Right kidney (tissue), 1 donor: ENCODE data around the gene CABLES1.
A peak's percentile ranks its signal among the peaks of the same experiment; 100 is the strongest.

ENCODE experiments used
- DNase-seq: peaks from one replicate; pipeline ENCODE4 v3.0.0-alpha.2; 2016

CABLES1 gene

DNA sequence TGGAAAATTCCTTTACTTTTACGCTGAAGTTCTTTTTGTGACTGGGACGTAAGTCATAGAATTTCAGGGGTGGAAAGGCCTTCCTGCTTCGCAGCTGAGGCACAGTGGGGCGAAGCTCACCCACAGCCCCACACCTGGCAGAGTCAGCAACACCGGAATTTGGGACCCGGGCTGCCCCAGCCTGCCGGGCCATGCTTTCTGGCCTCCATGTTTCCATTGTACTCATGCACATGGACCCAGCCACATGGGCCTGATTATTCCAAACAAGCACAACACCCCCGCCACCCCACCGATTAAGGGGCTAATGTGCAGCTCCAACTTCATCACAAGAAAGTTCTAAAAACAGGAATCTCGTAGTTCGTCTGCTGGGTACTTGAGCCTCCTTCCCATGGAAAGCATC is 82.5 kb downstream of the CABLES1 start:
- DNase-seq, result no peak

DNA sequence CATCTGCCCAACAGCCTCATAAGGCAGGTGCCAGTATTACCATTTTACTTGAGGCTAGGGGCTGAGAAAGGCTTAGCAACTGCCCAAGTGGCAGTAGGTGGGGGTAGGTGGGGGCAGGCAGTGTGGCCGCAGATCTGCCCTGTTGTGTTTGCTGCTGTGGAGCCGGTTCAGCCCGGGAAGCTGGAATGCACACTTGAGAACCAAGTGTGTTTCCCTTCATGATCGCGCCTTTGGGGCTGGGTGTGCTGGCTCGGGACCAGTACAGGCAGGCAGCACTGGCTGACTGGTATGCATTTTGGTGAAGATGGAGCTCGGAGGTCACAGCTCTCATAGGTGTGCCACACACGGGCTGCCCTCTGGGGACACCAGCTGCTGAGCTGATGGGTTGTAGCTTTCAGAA is 85.1 kb downstream of the CABLES1 start:
- no peak for DNase-seq

DNA sequence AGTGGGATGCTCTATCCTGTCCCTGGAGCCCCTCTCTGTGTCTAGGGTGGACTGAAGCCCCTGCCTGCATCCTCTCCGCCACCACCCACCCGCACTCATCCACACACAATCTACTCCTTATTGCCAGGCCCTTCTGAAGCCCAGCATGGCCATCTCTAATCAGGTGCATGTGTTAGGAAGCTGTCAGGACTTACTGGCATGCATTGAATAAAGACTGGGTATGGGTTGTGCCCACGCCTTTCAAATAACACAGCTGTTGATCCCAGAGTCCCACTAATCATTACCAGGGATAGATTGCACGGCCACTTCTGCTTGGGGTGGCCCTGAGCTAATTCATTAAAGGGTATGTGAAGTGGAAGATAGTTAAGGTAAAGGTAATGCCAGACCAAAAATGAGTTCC is 88.4 kb downstream of the CABLES1 start:
- DNase-seq, result no peak

DNA sequence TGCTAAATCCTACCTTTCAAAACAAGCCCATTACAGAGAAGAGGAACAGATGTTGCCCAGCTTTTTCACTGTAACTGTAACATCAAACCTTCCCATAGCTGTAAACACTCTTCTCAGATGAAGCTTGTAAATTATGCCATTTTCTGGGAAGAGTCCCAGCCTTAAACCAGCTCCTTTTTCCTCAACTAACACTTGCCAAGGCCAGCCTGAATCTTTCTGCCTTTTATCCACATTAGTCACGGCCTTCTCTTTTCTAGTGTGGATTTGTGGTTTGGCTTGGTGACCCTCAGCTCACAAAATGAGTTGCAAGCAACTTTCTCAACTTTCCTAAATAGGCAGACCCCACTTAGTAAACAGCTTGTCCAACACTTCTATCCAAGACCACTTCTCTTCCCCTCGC is 90.2 kb downstream of the CABLES1 start:
- peak; percentile 26 for DNase-seq

DNA sequence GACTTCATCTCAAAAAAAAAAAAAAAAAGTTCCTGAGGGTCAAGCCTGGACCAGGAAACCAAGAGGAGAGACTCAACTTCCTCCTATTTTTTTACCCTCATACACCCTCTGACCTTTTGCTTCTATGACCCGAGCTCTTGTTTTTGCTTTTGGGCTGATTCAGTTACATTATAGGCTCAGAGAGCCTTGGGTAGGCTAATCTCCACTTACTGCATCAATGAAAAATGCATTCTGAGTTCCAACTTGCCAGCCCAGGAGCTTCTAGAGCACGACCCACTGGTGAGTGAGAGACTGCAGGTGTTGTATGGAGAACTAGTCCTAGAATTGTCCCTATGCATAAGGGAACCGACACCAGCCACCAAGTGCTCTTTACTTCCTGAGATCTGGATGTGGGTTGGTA is 91.1 kb downstream of the CABLES1 start:
- no peak for DNase-seq

DNA sequence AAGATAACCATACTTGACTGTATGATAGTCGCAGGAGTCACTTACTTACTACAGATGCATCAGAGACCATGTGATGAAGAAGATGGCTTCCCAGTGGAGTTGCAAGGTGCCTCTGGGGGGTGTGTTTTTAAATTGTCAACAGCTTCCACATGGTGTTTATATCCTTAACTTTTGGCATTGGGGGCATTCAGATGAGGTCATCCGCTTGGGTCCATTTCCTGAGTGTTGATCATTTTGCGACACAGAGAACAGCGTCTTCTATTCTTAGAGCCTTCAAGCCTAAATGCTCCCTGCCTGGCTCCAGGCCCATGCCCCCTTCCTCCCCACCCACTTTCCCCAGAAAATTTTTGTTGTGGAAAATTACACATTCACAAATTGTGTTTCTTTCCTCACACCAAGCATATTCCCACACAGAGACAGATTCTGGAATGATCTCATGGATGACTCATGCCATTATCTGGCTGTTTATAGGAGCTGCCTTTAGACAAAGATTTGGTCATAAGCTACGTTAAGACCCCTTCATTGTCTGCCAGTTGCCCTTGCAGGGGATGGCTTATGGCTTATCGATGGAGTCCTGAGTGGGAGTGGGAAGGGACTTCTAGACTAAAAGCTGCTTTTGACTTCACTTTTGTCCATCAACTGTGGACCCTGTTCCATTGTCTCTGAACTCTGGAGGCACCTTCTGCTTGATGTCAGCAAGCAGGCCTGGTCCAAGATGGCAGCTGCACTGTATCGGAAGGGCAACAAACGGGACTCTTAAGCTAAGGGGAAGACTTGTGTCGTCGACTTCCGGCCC is 91.8 kb downstream of the CABLES1 start:
- no peak for DNase-seq

DNA sequence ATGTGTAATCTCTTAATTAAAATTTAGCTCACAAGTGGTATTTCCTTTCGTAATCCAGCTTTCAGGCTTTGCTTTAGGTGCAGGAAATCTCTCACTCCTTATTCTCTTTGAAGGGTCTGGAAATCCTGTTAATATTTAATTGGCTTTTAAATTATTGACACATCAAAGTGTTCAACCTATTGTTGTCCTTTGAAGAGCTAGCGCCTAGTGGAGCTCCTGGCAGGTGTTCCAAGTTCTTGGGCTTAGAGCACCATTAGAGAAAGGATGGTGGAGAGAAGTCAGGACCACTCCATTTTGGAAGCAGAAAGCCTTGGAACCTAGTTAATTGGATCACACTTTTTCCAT is 92.4 kb downstream of the CABLES1 start:
- DNase-seq, result peak; percentile 35

DNA sequence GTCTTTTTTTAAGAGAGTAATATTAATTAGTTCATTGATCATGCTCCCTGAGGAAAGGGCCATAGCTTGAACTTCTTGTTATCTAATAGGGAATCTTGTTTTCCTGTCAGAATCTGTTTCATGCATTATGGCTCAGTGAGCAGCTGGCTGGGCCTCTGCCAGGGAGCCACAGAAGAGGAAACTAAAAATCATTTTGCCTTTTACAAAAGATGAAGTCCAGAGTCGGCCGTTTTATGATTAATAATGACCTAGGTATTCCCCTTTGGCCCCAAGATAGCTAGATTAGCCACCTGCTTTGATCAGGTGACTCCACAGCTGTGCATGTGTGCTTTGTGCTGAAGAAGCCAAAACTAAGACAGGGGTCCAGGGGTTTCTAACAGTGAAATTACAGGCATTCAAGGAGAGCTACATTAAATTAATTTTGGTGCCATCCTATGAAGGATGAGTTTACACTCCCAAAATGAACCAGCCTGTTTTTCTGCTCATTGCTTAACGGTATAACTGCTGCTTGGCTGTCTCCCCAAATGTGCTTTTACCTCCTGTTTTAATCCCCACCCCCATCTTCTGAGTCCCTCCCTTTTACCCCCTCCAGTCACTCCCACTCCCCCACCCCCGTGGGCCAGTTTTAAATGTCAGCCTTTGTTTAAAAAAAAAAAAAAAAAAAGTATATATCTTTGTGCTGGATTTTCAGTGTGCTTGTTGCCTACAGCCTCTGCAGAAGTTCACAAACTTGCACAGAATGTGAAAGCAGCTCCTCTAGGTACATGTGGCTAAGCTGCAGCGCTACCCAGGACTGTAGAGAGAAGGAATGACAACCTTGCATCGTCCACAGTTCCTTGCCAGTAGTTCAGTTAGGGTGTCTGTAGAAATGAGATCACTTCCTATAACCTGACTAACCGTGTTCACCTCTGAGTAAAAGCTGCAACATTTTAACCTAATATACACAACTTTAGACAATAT is 93.1 kb downstream of the CABLES1 start:
- DNase-seq, result peak; percentile 9

DNA sequence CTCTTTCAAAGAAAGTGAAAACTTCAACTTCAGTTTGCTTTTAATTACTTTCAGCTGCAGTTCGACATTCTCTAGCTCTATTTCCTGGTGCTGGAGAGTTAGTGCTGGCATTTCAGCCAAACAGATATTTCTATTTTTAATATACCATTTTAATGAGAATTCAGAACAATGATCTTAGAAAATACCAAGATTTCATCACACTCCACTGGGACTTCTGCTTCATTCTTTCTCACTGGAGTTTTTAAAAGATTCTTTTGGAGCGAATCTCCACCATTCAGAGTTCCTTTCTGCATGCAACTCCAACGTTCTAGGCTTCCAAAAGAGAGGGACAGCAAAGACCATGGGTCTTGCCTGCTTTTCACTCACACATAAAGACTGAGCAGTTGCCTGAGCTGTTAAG is 94.2 kb downstream of the CABLES1 start:
- no peak for DNase-seq

DNA sequence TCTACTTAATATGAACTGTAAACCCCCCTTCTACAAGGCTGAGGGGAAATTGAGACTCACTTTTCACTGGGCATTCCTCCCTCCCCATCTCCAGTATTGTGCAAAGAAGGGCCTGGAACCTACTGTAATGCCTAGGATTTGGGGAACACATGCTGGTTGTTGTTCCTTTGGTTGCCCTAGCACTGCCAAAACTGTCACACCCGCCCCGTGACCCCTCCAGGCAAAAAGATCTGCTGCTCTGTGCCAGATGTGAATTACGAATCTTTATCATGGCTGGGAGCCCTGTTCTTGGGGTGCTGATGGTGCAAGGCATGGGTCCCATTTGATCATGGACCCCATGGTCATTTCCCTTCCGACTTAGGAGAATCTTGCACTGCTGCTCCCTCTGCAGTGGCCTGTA is 95.4 kb downstream of the CABLES1 start:
- no peak for DNase-seq

DNA sequence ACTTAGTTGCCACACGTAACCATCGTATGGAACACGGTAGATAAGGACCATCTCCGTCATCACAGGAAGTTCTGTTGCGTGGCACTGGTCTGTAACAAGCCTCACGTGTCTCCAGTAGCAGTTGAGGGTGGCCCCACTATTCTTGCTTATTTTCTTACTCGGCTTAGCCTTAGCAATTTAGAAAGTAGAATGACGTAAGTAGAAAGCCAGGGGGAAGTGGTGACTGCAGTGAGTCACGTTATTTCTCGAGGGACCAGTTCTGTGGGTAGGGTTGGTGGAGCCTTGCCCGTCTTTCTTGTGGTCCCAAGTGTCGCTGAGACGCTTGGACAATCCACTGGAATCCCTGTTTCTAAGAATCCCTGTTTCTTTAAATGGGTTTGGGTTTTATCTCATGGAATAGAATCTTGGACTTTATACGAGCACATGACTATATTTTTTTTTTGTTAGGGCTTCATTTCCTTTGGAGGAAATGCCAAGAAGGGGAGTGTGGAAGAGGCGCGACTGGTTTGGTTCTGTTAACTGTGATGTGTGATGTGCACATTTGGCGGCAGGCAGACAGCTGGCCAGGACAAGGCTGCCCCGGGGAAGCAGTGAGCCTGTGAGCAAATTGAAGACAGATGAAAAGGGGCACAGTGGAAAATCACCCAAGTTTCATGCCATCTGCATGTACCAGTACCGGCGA is 96.2 kb downstream of the CABLES1 start:
- DNase-seq, result no peak

DNA sequence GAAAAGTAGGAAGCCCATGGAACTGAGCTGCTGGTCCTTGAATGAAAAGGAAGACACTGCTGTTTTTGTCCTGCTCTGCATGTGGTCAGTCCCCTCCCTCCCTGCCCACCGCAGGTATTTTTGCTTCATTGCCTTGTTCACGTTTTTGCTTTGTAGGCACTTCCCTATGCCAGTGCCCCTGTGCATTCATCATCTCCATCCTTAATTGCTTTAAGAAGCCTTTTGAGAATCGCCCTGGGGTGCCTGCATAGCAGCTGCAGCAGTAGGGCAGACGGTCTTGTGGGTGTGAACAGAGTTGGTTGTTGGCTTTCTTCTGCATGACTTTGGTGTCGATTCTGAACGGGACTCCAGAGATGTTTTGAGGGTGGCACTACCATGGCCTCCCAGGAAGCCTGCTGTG is 97.0 kb downstream of the CABLES1 start:
- DNase-seq, result no peak

DNA sequence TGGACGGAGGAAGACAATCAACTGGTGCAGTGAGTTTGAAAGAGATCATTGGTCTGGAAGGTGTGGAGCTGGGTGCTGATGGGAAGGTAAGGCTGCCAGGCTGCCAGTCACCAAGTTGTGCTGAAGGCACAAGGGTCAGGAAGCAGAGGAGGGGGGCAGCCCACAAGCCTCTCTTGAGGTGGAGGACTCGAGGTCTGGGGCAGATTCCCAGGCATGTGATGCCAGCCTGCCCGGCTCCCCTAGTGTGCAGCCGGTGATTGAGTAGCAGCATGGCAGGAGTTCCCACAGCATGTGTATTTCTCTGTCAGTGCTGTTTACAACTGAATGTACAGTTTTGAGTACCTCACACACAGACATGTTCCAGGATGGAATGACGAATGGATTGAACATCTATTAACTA is 99.3 kb downstream of the CABLES1 start:
- no peak for DNase-seq

DNA sequence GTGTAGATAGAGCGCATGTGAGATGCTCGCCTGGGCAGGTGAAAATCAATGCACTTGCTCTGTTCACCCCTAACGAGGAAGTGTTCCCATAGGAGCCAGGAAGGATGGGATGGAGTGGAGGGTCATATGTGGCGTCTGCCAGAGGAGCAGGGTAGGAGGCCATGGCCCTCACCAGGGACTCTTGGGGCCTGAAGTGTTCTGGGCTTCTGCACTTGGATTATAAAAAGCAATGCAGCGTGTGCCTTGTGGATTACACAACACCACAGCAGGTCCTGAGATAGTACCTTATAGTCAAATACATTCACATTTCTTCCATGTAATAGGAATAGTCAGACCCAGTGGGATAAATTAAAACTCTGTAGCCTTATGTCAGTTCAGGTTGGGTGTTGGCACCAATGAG is 100.1 kb downstream of the CABLES1 start:
- DNase-seq, result no peak

DNA sequence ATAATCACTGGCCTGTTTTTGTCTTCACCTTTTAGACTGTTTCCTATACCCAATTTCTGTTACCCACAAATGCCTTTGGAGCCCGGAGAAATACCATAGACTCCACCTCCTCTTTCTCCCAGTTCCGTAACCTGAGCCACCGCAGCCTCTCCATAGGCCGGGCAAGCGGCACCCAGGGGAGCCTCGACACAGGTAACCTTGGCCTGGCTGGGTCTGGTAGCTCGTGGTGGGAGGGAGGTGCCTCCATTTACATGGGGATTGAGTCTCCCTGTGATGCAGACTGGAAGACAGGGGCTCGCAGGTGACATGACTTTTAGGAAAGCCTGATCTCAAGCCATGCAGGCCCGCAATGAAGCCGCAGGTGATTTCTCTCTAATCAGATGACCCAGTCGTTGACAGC is 100.6 kb downstream of the CABLES1 start:
- DNase-seq, result no peak

DNA sequence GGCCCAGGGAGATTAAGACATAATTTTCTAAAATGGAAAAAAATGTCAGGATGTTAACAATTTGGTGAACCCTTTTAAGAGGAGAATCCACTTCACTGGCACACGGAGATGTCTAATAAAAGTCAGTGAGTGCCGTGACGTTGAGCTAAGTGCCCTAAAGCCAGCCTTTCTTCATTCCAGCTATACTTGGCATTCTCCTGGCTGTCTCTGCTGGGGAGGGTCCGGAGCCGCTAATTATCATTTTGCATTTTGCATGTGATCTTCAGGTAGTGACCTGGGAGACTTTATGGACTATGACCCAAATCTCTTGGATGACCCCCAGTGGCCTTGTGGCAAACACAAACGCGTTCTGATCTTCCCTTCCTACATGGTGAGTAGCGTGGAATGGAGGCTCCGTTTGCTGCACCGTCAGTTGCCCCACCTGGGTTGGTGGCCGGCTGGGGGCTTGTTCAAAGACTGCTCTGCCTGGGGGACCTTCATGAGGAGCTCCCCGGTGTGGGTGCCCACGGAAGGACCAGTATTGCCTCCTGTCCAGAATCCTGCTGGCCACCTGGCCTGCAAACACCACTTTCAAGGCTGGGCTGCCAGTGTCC is 101.7 kb downstream of the CABLES1 start:
- DNase-seq, result no peak

DNA sequence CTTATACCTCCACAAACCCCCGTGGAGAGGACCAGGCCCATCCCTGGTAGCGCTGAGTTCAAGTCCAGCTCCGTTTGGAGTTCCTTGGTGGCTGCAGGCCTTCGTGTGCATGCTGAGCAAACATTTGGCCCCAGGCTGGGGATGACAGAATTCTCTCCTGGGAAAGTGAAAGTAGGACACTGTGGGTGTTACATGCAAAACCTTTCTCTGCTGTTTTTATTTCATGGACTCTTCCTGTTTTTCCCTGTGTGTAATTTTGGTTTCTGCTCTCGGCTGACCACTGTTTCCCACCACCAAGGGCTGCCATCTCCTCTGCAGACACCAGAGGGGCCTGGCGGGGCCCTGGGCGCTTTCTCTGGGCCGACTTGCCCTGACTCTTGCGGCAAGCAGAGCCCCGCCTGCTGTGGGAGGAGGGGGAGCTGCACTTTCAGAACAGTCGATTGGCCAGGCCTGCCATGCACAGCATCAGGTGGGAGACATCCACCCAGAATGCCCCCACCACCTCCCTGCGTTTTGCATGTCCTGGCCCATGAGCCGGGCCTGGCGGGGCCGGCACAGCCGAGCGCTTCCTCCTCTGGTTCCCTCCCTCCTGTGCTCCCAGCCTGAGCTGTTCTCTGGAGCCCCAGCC is 102.4 kb downstream of the CABLES1 start:
- DNase-seq, result no peak

DNA sequence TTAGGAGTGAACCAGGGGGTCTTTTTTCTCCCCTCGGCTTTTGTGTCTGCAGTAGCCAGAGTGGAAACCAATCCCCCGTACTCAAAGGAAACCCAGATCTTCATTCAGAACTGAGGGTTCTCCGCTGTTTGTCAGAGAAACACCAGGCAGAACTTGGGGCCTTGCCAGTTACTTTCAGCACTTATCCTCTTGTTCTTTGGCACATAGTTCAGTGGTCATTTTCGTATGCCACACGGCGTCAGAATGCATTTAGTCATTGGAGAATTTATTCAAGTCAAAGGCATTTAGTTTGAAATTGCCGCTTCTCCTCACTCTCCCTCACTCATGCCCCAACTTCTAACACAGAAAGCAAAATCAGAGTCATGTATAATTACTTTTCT is 102.9 kb downstream of the CABLES1 start:
- DNase-seq, result no peak

DNA sequence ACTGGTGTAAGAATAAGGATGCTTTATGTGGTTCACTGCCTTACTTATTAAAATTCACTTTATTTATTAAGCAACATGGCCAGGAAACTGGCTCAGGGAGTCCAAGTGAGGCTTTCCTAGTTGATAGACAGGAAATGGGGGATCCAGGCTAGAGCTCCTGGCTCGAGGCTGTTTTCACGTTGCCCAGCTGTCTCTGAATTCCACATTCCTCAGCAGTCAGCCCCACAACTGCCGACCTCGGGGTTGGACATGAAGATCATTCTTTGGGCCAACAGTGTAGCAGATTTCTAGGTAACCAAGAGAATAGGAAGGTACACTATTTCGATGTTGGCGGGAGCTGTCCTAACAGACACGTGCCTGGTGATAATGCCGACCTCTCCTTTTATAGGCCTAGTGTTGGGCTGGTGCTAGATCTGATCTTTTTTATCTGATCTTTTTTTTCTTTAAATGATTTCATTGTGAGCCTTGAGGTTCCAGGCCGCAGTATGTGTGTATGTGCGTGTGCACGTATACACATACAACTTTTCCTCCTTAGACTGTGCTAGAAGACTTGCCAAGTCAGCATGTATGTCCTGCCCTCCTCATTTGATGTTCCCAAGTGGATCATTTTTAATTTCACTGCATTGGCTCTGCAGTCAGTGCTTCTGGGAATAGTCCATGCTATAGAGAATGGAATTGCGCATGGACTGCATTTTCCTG is 103.5 kb downstream of the CABLES1 start:
- no peak for DNase-seq

DNA sequence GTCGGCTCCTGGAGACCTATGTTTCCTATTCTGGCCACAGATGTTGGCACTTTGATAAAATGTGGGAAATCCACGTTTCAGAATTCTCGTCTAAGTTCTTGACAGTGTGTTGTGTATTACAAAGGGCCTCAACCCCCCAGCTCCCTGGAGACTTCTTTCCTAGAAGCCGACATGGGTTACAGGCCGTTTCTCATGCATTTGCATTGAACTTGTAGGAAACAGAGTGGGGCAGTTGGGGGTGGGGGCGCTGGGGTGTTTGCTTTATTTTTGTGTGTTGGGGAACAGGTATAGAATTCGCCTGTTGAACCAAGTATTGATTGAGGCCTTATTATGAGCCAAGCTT is 104.0 kb downstream of the CABLES1 start:
- DNase-seq, result no peak

DNA sequence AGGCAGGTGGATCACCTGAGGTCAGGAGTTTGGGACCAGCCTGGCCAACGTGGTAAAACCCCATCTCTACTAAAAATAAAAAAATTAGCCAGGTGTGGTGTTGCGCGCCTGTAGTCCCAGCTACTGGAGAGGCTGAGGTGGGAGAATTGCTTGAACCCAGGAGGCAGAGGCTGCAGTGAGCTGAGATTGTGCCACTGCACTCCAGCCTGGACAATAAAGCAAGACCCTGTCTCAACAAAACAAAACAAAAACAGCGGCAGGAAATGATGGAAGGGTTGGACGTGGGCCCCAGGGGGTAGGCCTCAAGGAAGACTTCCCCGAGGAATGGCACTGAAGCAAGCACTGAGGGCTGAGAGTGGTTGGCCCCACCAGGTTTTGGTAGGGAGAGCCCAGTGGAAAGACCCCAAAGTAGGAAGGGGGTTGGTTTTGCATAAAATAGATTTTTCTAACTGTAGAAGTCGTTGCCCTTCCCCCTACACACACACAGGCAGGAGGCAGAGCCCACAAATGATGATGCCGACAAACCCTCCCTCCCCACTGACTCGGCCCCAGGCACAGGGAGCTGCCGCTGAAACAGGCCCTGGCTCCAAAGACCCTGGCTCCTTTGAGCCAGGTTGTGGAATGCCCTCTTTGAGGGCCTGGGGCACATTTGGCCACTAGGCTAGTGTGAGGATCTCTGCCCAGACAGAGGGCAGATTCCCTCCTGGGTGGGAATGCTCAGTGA is 104.8 kb downstream of the CABLES1 start:
- no peak for DNase-seq
